HepG2 (cell line): ENCODE data around the gene NISCH. TPM values are rescaled to one million over a fixed set of nuclear protein-coding genes. Genes with fewer than 3 reads are reported as not detected.

Source experiments
- ATAC-seq: fragments of 200-7000 bp; cut with Tn5 transposase; 3 replicates; pipeline ENCODE4 v1.9.1; 2020; ENCODE audit warnings: mild to moderate bottlenecking, moderate library complexity
- BruUV-seq: library from RNA; stranded (reverse); fragments of 400-500 nt; replicated peaks from 2 replicates; lab custom pipeline; 2021; lab: Mats Ljungman, UMichigan
- CTCF ChIA-PET: fragments of 300-600 bp; formaldehyde crosslinking; extraction: SDS; loops from one replicate; lab custom pipeline; 2021; ENCODE audit warnings: low total read pairs, inconsistent platforms, low intra/inter-chr PET ratio; lab: Yijun Ruan, JAX
- POLR2A ChIA-PET: fragments of 350-600 bp; sonication (Branson Sonifier 250); formaldehyde crosslinking; loops from one replicate; lab custom pipeline; 2020; ENCODE audit warnings: antibody characterized with exemption, inconsistent platforms; lab: Yijun Ruan, JAX
- DNase-seq: peaks from one replicate; pipeline ENCODE4 v3.0.0-alpha.2; 2015; ENCODE audit warnings: low spot score
- FAIRE-seq: peaks from 3 replicates; lab custom pipeline; 2011; peaks lifted over from hg19 to GRCh38; lab: Jason Lieb, UNC
- H2AFZ ChIP-seq: one replicate; pipeline ENCODE4 v1.6.1; 2011; ENCODE audit warnings: low read length, inconsistent platforms
- H3K27ac ChIP-seq: fragments of 300-600 bp; 3 replicates; pipeline ENCODE4 v1.8.0; 2011; ENCODE audit warnings: mixed run types, mild to moderate bottlenecking, mixed read lengths, low read length, inconsistent platforms; ENCODE audit not compliant: insufficient read depth; ENCODE audit errors: extremely low read length
- H3K27me3 ChIP-seq, 2 experiments: fragments of 200-600 bp in 1 of 2; 2 replicates in 1 of 2; 3 replicates in 1 of 2; pipeline versions ENCODE4 v1.6.0 to v1.8.0; 2011; ENCODE audit warnings: low read length in 2 of 2, mild to moderate bottlenecking in 2 of 2, moderate library complexity in 2 of 2, inconsistent platforms in 1 of 2; ENCODE audit not compliant: insufficient read depth in 2 of 2, control insufficient read depth in 1 of 2
- H3K36me3 ChIP-seq, 2 experiments: fragments of 200-600 bp in 1 of 2; replicated peaks in 1 of 2; 2 replicates in 1 of 2; 3 replicates in 1 of 2; pipeline versions ENCODE4 v1.5.1 to v1.8.0; 2011; ENCODE audit warnings: low read length in 2 of 2, inconsistent platforms in 1 of 2; ENCODE audit not compliant: insufficient read depth in 2 of 2, control insufficient read depth in 1 of 2
- H3K4me1 ChIP-seq: 2 replicates; pipeline ENCODE4 v1.5.1; 2012; ENCODE audit warnings: low read length, inconsistent platforms; ENCODE audit not compliant: insufficient read depth
- H3K4me2 ChIP-seq: 2 replicates; pipeline ENCODE4 v1.6.0; 2011; ENCODE audit warnings: low read depth, low read length, inconsistent platforms
- H3K4me3 ChIP-seq, 3 experiments: fragments of 200-600 bp in 1 of 3; sonication (generic), shearing (Covaris generic) in 1 of 3; replicated peaks in 1 of 3; 2 replicates each; pipeline ENCODE4 v1.5.1; 2011 to 2016; ENCODE audit warnings: low read length in 3 of 3, inconsistent platforms in 2 of 3, low read depth in 2 of 3, mild to moderate bottlenecking in 2 of 3, control low read depth in 1 of 3, mixed read lengths in 1 of 3; ENCODE audit not compliant: insufficient read depth in 1 of 3
- H3K79me2 ChIP-seq: one replicate; pipeline ENCODE4 v1.6.1; 2011; ENCODE audit warnings: low read length, inconsistent platforms; ENCODE audit not compliant: insufficient read depth
- H3K9ac ChIP-seq: 2 replicates; pipeline ENCODE4 v1.6.0; 2011; ENCODE audit warnings: mild to moderate bottlenecking, low read depth, low read length, inconsistent platforms; ENCODE audit not compliant: insufficient read depth
- H3K9me3 ChIP-seq: 2 replicates; pipeline ENCODE4 v1.5.1; 2012; ENCODE audit warnings: mild to moderate bottlenecking, low read length
- H4K20me1 ChIP-seq: 2 replicates; pipeline ENCODE4 v1.6.0; 2011; ENCODE audit warnings: inconsistent platforms, mild to moderate bottlenecking, low read length, moderate library complexity; ENCODE audit not compliant: insufficient read depth
- BRCA1 ChIP-seq: sonication (generic); formaldehyde crosslinking; IDR thresholded peaks from 2 replicates; pipeline ENCODE4 v1.4.0; 2020; ENCODE audit warnings: missing genetic modification reagents
- ESRRA ChIP-seq: sonication (generic); formaldehyde crosslinking; IDR thresholded peaks from 2 replicates; pipeline ENCODE4 v1.5.1; 2020; ENCODE audit warnings: mild to moderate bottlenecking, low read depth, missing genetic modification reagents
- HNRNPUL1 ChIP-seq: fragments of 200-400 bp; formaldehyde crosslinking; IDR thresholded peaks from 2 replicates; pipeline ENCODE4 v1.6.1; 2017; ENCODE audit warnings: low read depth, mild to moderate bottlenecking, low read length, moderate library complexity
- IKZF5 ChIP-seq: IDR thresholded peaks from 2 replicates; pipeline ENCODE4 v1.6.1; 2018; ENCODE audit warnings: missing genetic modification reagents, mild to moderate bottlenecking, missing compliant biosample characterization
- JARID2 ChIP-seq: sonication (generic); formaldehyde crosslinking; IDR thresholded peaks from 2 replicates; pipeline ENCODE4 v1.8.1; 2023; ENCODE audit warnings: missing genetic modification reagents, inconsistent platforms; ENCODE audit not compliant: insufficient replicate concordance
- MED13 ChIP-seq: sonication (generic); formaldehyde crosslinking; IDR thresholded peaks from 2 replicates; pipeline ENCODE4 v1.5.0; 2020; ENCODE audit warnings: missing genetic modification reagents
- NCOA2 ChIP-seq: sonication (generic); formaldehyde crosslinking; IDR thresholded peaks from 2 replicates; pipeline ENCODE4 v1.8.0; 2022; ENCODE audit warnings: inconsistent platforms
- NR1H2 ChIP-seq: sonication (generic); formaldehyde crosslinking; IDR thresholded peaks from 2 replicates; pipeline ENCODE4 v1.8.1; 2022; ENCODE audit warnings: low read depth, missing genetic modification reagents, borderline replicate concordance
- SNAPC5 ChIP-seq: sonication (generic); formaldehyde crosslinking; IDR thresholded peaks from 2 replicates; pipeline ENCODE4 v1.8.1; 2023; ENCODE audit warnings: mild to moderate bottlenecking, missing genetic modification reagents, borderline replicate concordance
- ZMAT5 ChIP-seq: sonication (generic); formaldehyde crosslinking; IDR thresholded peaks from 2 replicates; pipeline ENCODE4 v1.5.0; 2020; ENCODE audit warnings: mild to moderate bottlenecking, low read depth, missing genetic modification reagents, borderline replicate concordance
- ZNF235 ChIP-seq: sonication (generic); formaldehyde crosslinking; IDR thresholded peaks from 2 replicates; pipeline ENCODE4 v1.8.1; 2023; ENCODE audit warnings: mild to moderate bottlenecking, missing genetic modification reagents, borderline replicate concordance
- ZNF24 ChIP-seq: fragments of 450-650 bp; IDR thresholded peaks from 2 replicates; pipeline ENCODE4 v1.6.1; 2017; ENCODE audit warnings: antibody characterized with exemption, mild to moderate bottlenecking
- ZNF766 ChIP-seq: sonication (generic); formaldehyde crosslinking; IDR thresholded peaks from 2 replicates; pipeline ENCODE4 v1.5.0; 2020; ENCODE audit warnings: missing genetic modification reagents, borderline replicate concordance
- ZNF780A ChIP-seq: sonication (generic); formaldehyde crosslinking; IDR thresholded peaks from 2 replicates; pipeline ENCODE4 v1.8.0; 2022; ENCODE audit warnings: mild to moderate bottlenecking, missing genetic modification reagents, moderate library complexity
- ZNF878 ChIP-seq: sonication (generic); formaldehyde crosslinking; IDR thresholded peaks from 2 replicates; pipeline ENCODE4 v1.8.1; 2023; ENCODE audit warnings: mild to moderate bottlenecking, missing genetic modification reagents, moderate library complexity
- WGBS: methylation state at CpG from one replicate; pipeline ENCODE4 v1.1.6; 2017; ENCODE audit warnings: low lambda C conversion rate; 5-methylcytosine and 5-hydroxymethylcytosine counted together
- in situ Hi-C: cut with HindIII; loops from 2 replicates; pipeline ENCODE4 v1.10.0; 2017; ENCODE audit warnings: low pct_unique_long_range_greater_than_20kb; ENCODE audit not compliant: extremely low pct_ligation_motif_present
- intact Hi-C: fragments of 100-400 bp; cut with micrococcal nuclease; formaldehyde crosslinking; loops from one replicate; pipeline ENCODE4 v1.10.0; 2022; ENCODE audit not compliant: unreplicated experiment
- polyA plus RNA-seq, 8 experiments: library from polyadenylated mRNA; depleted of rRNA in 3 of 8; stranded (reverse) in 7 of 8; unstranded in 1 of 8; fragments of >200 nt; fragmentation: Illumina TruSeq in 4 of 8; extraction: Trizol in 4 of 8; gene quantifications; 2 replicates each; pipeline versions ENCODE4 v1.2.1 to v1.2.3, GENCODE V29; 2011 to 2016; ENCODE audit warnings: low read depth in 4 of 8, missing spikeins in 1 of 8, mixed read lengths in 1 of 8; ENCODE audit not compliant: insufficient read depth in 1 of 8
- total RNA-seq, 5 experiments: library from RNA; depleted of rRNA; stranded (reverse); fragments of >200 nt; fragmentation: Illumina TruSeq; extraction: Trizol; gene quantifications; 2 replicates each; pipeline ENCODE4 v1.2.3, GENCODE V29; 2016; ENCODE audit warnings: low read depth in 1 of 5
- TF ChIP-seq, protein P1 (sequence below): sonication (generic); formaldehyde crosslinking; IDR thresholded peaks from 2 replicates; pipeline ENCODE4 v1.4.0; 2020; ENCODE audit warnings: missing genetic modification reagents
- TF ChIP-seq, protein P2 (sequence below): IDR thresholded peaks from 2 replicates; pipeline ENCODE4 v1.6.1; 2016; ENCODE audit warnings: missing compliant biosample characterization, missing genetic modification reagents, borderline replicate concordance

NISCH gene
- total and polyA plus RNA-seq, 2 of the 13 experiments (the other 11 are each of a cell fraction or from before 2014, with no cell fraction given) = 27.0 to 47.6 TPM

DNA sequence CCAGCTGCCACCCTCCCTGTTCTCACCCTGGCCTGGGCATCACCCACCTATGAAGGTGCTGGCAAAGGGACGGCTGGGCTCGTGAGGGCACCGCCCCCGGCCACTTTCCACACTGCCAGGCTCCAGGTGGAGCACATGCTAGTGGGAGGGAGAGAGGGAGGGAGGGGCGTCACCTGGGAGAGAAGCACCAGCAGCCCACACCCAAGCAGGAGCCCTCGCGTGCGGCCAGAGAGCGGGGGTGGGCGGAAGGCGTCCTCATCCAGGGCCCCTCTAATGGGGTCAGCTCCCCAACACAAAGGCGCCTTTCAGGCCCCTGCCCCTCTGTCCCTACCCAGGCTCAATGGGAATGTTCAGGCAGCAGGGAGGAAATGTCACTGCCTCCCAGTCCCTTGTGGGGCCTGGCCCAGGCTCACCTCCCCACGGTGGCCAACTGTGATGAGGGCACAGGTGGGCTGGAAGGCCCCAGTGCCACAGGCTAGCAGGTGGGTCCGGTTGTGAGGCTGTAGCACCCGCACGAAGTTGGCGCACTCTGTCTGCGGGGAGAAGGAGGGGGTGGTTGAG lies 13.6 kb upstream of the NISCH start:
- ChIA-PET POLR2A (no interaction called here), CTCF (no interaction called here)
- Histone ChIP-seq H3K27ac (no peak overlapping the region), H3K36me3 (peaks cover 3 to 7% of the 10 kb centered on the region in 2 experiments; a peak in 2 of 5 replicates), H3K9me3 (no peaks in the 10 kb centered on the region), H4K20me1 (no peaks in the 10 kb centered on the region), H3K79me2 (no peaks in the 10 kb centered on the region), H3K4me3 (no peak overlapping the region), H3K4me2 (no peak overlapping the region), H3K4me1 (peaks cover 46% of the 10 kb centered on the region), H3K9ac (no peak overlapping the region), H2AFZ (no peak overlapping the region), H3K27me3 (no peaks in the 10 kb centered on the region)
- DNase-seq (no peak), ATAC-seq (no peak), FAIRE-seq (no peak)
- intact Hi-C loops (no loop called here), in situ Hi-C loops (no loop called here)
- WGBS = 96% methylated on average over 7 of the region's 18 CpGs
- BruUV-seq = no TSS peak
- TF ChIP-seq, protein P1, sequence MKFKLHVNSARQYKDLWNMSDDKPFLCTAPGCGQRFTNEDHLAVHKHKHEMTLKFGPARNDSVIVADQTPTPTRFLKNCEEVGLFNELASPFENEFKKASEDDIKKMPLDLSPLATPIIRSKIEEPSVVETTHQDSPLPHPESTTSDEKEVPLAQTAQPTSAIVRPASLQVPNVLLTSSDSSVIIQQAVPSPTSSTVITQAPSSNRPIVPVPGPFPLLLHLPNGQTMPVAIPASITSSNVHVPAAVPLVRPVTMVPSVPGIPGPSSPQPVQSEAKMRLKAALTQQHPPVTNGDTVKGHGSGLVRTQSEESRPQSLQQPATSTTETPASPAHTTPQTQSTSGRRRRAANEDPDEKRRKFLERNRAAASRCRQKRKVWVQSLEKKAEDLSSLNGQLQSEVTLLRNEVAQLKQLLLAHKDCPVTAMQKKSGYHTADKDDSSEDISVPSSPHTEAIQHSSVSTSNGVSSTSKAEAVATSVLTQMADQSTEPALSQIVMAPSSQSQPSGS (CRISPR knock-in tag) = no peak
- TF ChIP-seq BRCA1 = no peak
- no peak for TF ChIP-seq SNAPC5 (CRISPR knock-in tag)
- TF ChIP-seq, protein P2, sequence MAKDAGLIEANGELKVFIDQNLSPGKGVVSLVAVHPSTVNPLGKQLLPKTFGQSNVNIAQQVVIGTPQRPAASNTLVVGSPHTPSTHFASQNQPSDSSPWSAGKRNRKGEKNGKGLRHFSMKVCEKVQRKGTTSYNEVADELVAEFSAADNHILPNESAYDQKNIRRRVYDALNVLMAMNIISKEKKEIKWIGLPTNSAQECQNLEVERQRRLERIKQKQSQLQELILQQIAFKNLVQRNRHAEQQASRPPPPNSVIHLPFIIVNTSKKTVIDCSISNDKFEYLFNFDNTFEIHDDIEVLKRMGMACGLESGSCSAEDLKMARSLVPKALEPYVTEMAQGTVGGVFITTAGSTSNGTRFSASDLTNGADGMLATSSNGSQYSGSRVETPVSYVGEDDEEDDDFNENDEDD (CRISPR knock-in tag) = no peak
- no peak for TF ChIP-seq ZNF766 (CRISPR knock-in tag)
- no peak for TF ChIP-seq NR1H2 (CRISPR knock-in tag)
- TF ChIP-seq ZNF24 = no peak
- no peak for TF ChIP-seq IKZF5 (CRISPR knock-in tag)
- TF ChIP-seq MED13 = no peak
- TF ChIP-seq JARID2 (CRISPR knock-in tag) = no peak
- no peak for TF ChIP-seq NCOA2 (CRISPR knock-in tag)
- no peak for TF ChIP-seq ZMAT5 (CRISPR knock-in tag)
- TF ChIP-seq ZNF235 = no peak
- TF ChIP-seq ZNF878 = no peak
- no peak for TF ChIP-seq ZNF780A
- TF ChIP-seq ESRRA (CRISPR knock-in tag) = no peak
- no peak for TF ChIP-seq HNRNPUL1
